Effector memory CD8-positive, alpha-beta T cell (primary cell): ENCODE results near the gene MR1.
"Not testable (repeated sequence)": the region's sequence is repeated elsewhere in the genome, so short reads cannot be mapped to it uniquely, and the experiment has no call there.

Source experiments
- ATAC-seq: fragments of 150-1000 bp; cut with Tn5 transposase; replicated peaks from 2 replicates; pipeline ENCODE4 v1.10.0; 2021; ENCODE audit warnings: mild to moderate bottlenecking, moderate library complexity
- DNase-seq, 3 experiments: peaks; one replicate each; pipeline ENCODE4 v3.0.0; 2021
- H3K27ac Mint-ChIP-seq, 2 donors: one replicate each; pipeline ENCODE4 v1.8.0; 2022; ENCODE audit warnings: mild to moderate bottlenecking in 2 of 2, mixed read lengths in 2 of 2, moderate library complexity in 2 of 2
- H3K27me3 Mint-ChIP-seq, 2 donors: one replicate each; pipeline ENCODE4 v1.8.0; 2022; ENCODE audit warnings: mixed read lengths in 2 of 2
- H3K36me3 Mint-ChIP-seq: one replicate; pipeline ENCODE4 v1.8.0; 2022; ENCODE audit warnings: mild to moderate bottlenecking, moderate library complexity, mixed read lengths; ENCODE audit not compliant: insufficient read depth
- H3K4me1 Mint-ChIP-seq, 2 donors: one replicate each; pipeline ENCODE4 v1.8.0; 2022; ENCODE audit warnings: low read depth in 2 of 2, mixed read lengths in 2 of 2
- H3K4me3 Mint-ChIP-seq, 2 donors: one replicate each; pipeline ENCODE4 v1.8.0; 2022; ENCODE audit warnings: mild to moderate bottlenecking in 2 of 2, mixed read lengths in 2 of 2, moderate library complexity in 2 of 2
- H3K9me3 Mint-ChIP-seq, 2 donors: one replicate each; pipeline ENCODE4 v1.8.0; 2022; ENCODE audit warnings: mixed read lengths in 2 of 2

Gene MR1

GRCh38 chr1:181016563-181016962 lies 17.2 kb upstream of the MR1 start:
- ATAC-seq (no peak), DNase-seq (no peak)
- H3K4me3 Mint-ChIP-seq, result no peak overlapping the region
- no peaks in the 10 kb centered on the region for H3K27me3 Mint-ChIP-seq
- H3K4me1 Mint-ChIP-seq, result peaks cover 26 to 49% of the 10 kb centered on the region in 2 donors
- H3K27ac Mint-ChIP-seq, result no peak overlapping the region
- H3K36me3 Mint-ChIP-seq, result peaks cover 8% of the 10 kb centered on the region
- no peaks in the 10 kb centered on the region for H3K9me3 Mint-ChIP-seq

- Mint-ChIP-seq H3K27ac (peak overlapping the region; percentile 6 to 22), H3K4me1 (peaks cover 19 to 46% of the 10 kb centered on the region in 2 donors), H3K9me3 (no peaks in the 10 kb centered on the region), H3K27me3 (no peaks in the 10 kb centered on the region), H3K4me3 (peak overlapping the region in 1 of 2 donors; percentile 40), H3K36me3 (peaks cover 31% of the 10 kb centered on the region)
- no peak for ATAC-seq
- DNase-seq, result no peak
Observed at GRCh38 chr1:181018901-181019681, 14.7 kb upstream of the MR1 start.

GRCh38 chr1:181021159-181021558 lies 12.6 kb upstream of the MR1 start:
- Mint-ChIP-seq H3K9me3 (no peaks in the 10 kb centered on the region), H3K27ac (peak overlapping the region; percentile 99 to 100), H3K36me3 (peaks cover 31% of the 10 kb centered on the region), H3K4me3 (peak overlapping the region; percentile 84 to 95), H3K27me3 (peaks cover 0 to 6% of the 10 kb centered on the region in 2 donors), H3K4me1 (peaks cover 19 to 46% of the 10 kb centered on the region in 2 donors)
- DNase-seq (no peak), ATAC-seq (no peak)

GRCh38 chr1:181021811-181022434 lies 11.9 kb upstream of the MR1 start:
- peak; percentile 46 for ATAC-seq
- peak overlapping the region; percentile 84 to 95 for H3K4me3 Mint-ChIP-seq
- H3K9me3 Mint-ChIP-seq, result no peaks in the 10 kb centered on the region
- peaks cover 31% of the 10 kb centered on the region for H3K36me3 Mint-ChIP-seq
- peaks cover 19 to 46% of the 10 kb centered on the region in 2 donors for H3K4me1 Mint-ChIP-seq
- peaks cover 0 to 6% of the 10 kb centered on the region in 2 donors for H3K27me3 Mint-ChIP-seq
- peak in 2 of 3 experiments; percentile 15 to 17 for DNase-seq
- peak overlapping the region; percentile 99 to 100 for H3K27ac Mint-ChIP-seq

- DNase-seq (no peak), ATAC-seq (no peak)
- Mint-ChIP-seq H3K27ac (peak overlapping the region; percentile 99 to 100), H3K9me3 (no peaks in the 10 kb centered on the region), H3K4me3 (peak overlapping the region; percentile 84 to 95), H3K36me3 (peaks cover 26% of the 10 kb centered on the region), H3K4me1 (peaks cover 16 to 37% of the 10 kb centered on the region in 2 donors), H3K27me3 (peaks cover 0 to 6% of the 10 kb centered on the region in 2 donors)
Observed at GRCh38 chr1:181023265-181024057, 10.3 kb upstream of the MR1 start.

- Mint-ChIP-seq H3K36me3 (peaks cover 9% of the 10 kb centered on the region), H3K27me3 (peaks cover 0 to 6% of the 10 kb centered on the region in 2 donors), H3K4me1 (peaks cover 6 to 7% of the 10 kb centered on the region in 2 donors), H3K4me3 (no peak overlapping the region), H3K9me3 (no peaks in the 10 kb centered on the region), H3K27ac (no peak overlapping the region)
- ATAC-seq, result no peak
- no peak for DNase-seq
Observed at GRCh38 chr1:181028196-181028595, 5.6 kb upstream of the MR1 start.

- DNase-seq (no peak), ATAC-seq (no peak)
- H3K4me1 Mint-ChIP-seq, result peaks cover 10 to 11% of the 10 kb centered on the region in 2 donors
- peaks cover 0 to 6% of the 10 kb centered on the region in 2 donors for H3K27me3 Mint-ChIP-seq
- no peak overlapping the region for H3K4me3 Mint-ChIP-seq
- no peak overlapping the region for H3K27ac Mint-ChIP-seq
- H3K36me3 Mint-ChIP-seq, result peaks cover 9% of the 10 kb centered on the region
- no peaks in the 10 kb centered on the region for H3K9me3 Mint-ChIP-seq
Observed at GRCh38 chr1:181028615-181029014, 5.2 kb upstream of the MR1 start.

- ATAC-seq, result no peak
- peaks cover 40 to 47% of the 10 kb centered on the region in 2 donors for H3K4me1 Mint-ChIP-seq
- no peaks in the 10 kb centered on the region for H3K27me3 Mint-ChIP-seq
- H3K4me3 Mint-ChIP-seq, result peak overlapping the region; percentile 93 to 95
- H3K36me3 Mint-ChIP-seq, result peaks cover 14% of the 10 kb centered on the region
- H3K27ac Mint-ChIP-seq, result peak overlapping the region; percentile 97 to 100
- DNase-seq, result no peak
- H3K9me3 Mint-ChIP-seq, result no peaks in the 10 kb centered on the region
Observed at GRCh38 chr1:181032535-181032934, 1.2 kb upstream of the MR1 start.

- Mint-ChIP-seq H3K9me3 (no peaks in the 10 kb centered on the region), H3K27me3 (no peaks in the 10 kb centered on the region), H3K27ac (peak overlapping the region; percentile 97 to 100), H3K4me1 (peaks cover 46 to 54% of the 10 kb centered on the region in 2 donors), H3K36me3 (peaks cover 15% of the 10 kb centered on the region), H3K4me3 (peak overlapping the region; percentile 93 to 95)
- DNase-seq (peak in 2 of 3 experiments; percentile 23 to 52), ATAC-seq (peak; percentile 28)
Observed at GRCh38 chr1:181033128-181033798, 520 bp upstream of the MR1 start.

- H3K27ac Mint-ChIP-seq, result peak overlapping the region; percentile 68 to 100
Observed at GRCh38 chr1:181035210-181035609, 1.4 kb downstream of the MR1 start.

GRCh38 chr1:181036107-181036836 lies 2.5 kb downstream of the MR1 start:
- Mint-ChIP-seq H3K4me3 (peak overlapping the region; percentile 93 to 95), H3K9me3 (no peaks in the 10 kb centered on the region), H3K36me3 (peaks cover 21% of the 10 kb centered on the region), H3K27me3 (no peaks in the 10 kb centered on the region), H3K27ac (peak overlapping the region; percentile 68 to 100), H3K4me1 (peaks cover 60 to 72% of the 10 kb centered on the region in 2 donors)
- ATAC-seq, result no peak
- DNase-seq, result no peak

More at GRCh38 chr1:181035210-181035609, 1.4 kb downstream of the MR1 start:
- not testable (repeated sequence) for DNase-seq, H3K27me3 Mint-ChIP-seq, H3K9me3 Mint-ChIP-seq, ATAC-seq
- H3K4me3 Mint-ChIP-seq, result peak overlapping the region; percentile 93 to 95
- H3K4me1 Mint-ChIP-seq, result peaks cover 55 to 66% of the 10 kb centered on the region in 2 donors
- peaks cover 15% of the 10 kb centered on the region for H3K36me3 Mint-ChIP-seq

GRCh38 chr1:181037386-181037785 lies 3.6 kb downstream of the MR1 start:
- H3K27ac Mint-ChIP-seq, result peak overlapping the region in 1 of 2 donors; percentile 45

More at GRCh38 chr1:181037386-181037785, 3.6 kb downstream of the MR1 start:
- Mint-ChIP-seq H3K27me3 (no peaks in the 10 kb centered on the region), H3K9me3 (no peaks in the 10 kb centered on the region), H3K4me1 (peaks cover 62 to 79% of the 10 kb centered on the region in 2 donors), H3K36me3 (peaks cover 26% of the 10 kb centered on the region), H3K4me3 (peak overlapping the region; percentile 34 to 95)
- ATAC-seq (no peak), DNase-seq (no peak)
